NB4 (cell line): ENCODE results near the gene PITX2.

ENCODE experiments used
- DNase-seq: peaks from one replicate; pipeline ENCODE4 v3.0.0; 2010; ENCODE audit warnings: low read depth
- H3K4me3 ChIP-seq: one replicate; pipeline ENCODE4 v1.5.1; 2011; ENCODE audit warnings: mild to moderate bottlenecking, low read depth, low read length, moderate library complexity
- CTCF ChIP-seq: IDR thresholded peaks from one replicate; pipeline ENCODE4 v1.5.1; 2012; ENCODE audit warnings: low read depth, low read length
- MAX ChIP-seq: IDR thresholded peaks from 2 replicates; pipeline ENCODE4 v1.6.1; 2011; ENCODE audit warnings: low read depth, low read length
- MYC ChIP-seq: IDR thresholded peaks from 2 replicates; pipeline ENCODE4 v1.6.1; 2011; ENCODE audit warnings: low read depth, low read length
- POLR2A ChIP-seq: IDR thresholded peaks from 2 replicates; pipeline ENCODE4 v1.6.1; 2011; ENCODE audit warnings: mild to moderate bottlenecking; ENCODE audit not compliant: insufficient read length; ENCODE audit errors: extremely low read depth

The PITX2 gene

GRCh38 chr4:110666030-110666429 lies 43.2 kb upstream of the PITX2 start:
- DNase-seq = no peak
- TF ChIP-seq MAX (no peak), CTCF (no peak)
- no peak overlapping the region for H3K4me3 ChIP-seq

GRCh38 chr4:110663738-110664444 lies 41.0 kb upstream of the PITX2 start:
- DNase-seq = no peak
- TF ChIP-seq MYC (no peak), CTCF (no peak), MAX (no peak), POLR2A (no peak)
- no peak overlapping the region for H3K4me3 ChIP-seq

GRCh38 chr4:110663206-110663605 lies 40.3 kb upstream of the PITX2 start:
- no peak for TF ChIP-seq MYC
- DNase-seq = no peak
- H3K4me3 ChIP-seq = no peak overlapping the region

GRCh38 chr4:110660755-110661154 lies 37.9 kb upstream of the PITX2 start:
- no peak for DNase-seq
- H3K4me3 ChIP-seq = no peak overlapping the region
- TF ChIP-seq MAX (no peak), POLR2A (no peak), CTCF (no peak)

GRCh38 chr4:110654254-110654635 lies 31.4 kb upstream of the PITX2 start:
- H3K4me3 ChIP-seq = no peak overlapping the region
- no peak for TF ChIP-seq POLR2A
- DNase-seq = no peak

GRCh38 chr4:110653321-110654253 lies 30.7 kb upstream of the PITX2 start:
- no peak overlapping the region for H3K4me3 ChIP-seq
- DNase-seq = no peak
- no peak for TF ChIP-seq MYC
- no peak for TF ChIP-seq CTCF
- TF ChIP-seq MAX = no peak
- no peak for TF ChIP-seq POLR2A
